ENCODE results near the gene BTBD18. TPM values are rescaled to one million over a fixed set of nuclear protein-coding genes. Genes with fewer than 3 reads are reported as not detected.
A peak's percentile ranks its signal among the peaks of the same experiment; 100 is the strongest.

Gene BTBD18
- total RNA-seq, 1 donor from 2014 or later: not detected

DNA sequence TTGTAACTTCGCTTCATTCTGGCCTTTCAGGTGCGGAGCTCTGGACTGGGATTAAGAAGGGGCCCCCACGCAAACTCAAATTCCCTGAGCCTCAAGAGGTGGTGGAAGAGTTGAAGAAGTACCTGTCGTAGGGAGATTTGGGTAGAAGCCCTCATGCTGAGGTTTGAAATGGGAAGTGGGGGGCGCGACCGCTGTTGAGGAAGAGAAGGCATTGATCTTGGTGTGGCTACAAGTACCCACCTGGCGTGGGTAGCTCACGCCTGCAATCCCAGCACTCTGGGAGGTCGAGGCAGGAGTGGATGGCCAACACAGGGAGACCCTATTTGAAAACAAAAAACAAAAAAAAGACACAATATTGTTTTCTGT, 9.5 kb downstream of the BTBD18 start:
- no peak for DNase-seq
- no peaks in the 10 kb centered on the region for H3K27me3 Mint-ChIP-seq
- intact Hi-C loops (cut with micrococcal nuclease): loop anchor here (1.0 to 5.0 kb wide), 2 partner anchors 13 to 405 kb away; partner anchors contain the start of genes P2RX3 and SSRP1
- ChIA-PET CTCF (interaction anchor here (0.5 to 3.8 kb wide), 4 partner anchors 9 to 58 kb away, joined by 3 to 21 read pairs (median 8); partner anchors contain the start of genes BTBD18, MED19 and TMX2), POLR2A (interaction anchor here (0.7 to 2.9 kb wide), 21 partner anchors 8 to 836 kb away, joined by 3 to 62 read pairs (median 6); partner anchors contain the start of genes BTBD18, CTNND1, MED19 and TMX2)
- H3K9me3 Mint-ChIP-seq: no peaks in the 10 kb centered on the region
- H3K4me3 Mint-ChIP-seq: peak overlapping the region; percentile 96
- TF ChIP-seq, protein P1, sequence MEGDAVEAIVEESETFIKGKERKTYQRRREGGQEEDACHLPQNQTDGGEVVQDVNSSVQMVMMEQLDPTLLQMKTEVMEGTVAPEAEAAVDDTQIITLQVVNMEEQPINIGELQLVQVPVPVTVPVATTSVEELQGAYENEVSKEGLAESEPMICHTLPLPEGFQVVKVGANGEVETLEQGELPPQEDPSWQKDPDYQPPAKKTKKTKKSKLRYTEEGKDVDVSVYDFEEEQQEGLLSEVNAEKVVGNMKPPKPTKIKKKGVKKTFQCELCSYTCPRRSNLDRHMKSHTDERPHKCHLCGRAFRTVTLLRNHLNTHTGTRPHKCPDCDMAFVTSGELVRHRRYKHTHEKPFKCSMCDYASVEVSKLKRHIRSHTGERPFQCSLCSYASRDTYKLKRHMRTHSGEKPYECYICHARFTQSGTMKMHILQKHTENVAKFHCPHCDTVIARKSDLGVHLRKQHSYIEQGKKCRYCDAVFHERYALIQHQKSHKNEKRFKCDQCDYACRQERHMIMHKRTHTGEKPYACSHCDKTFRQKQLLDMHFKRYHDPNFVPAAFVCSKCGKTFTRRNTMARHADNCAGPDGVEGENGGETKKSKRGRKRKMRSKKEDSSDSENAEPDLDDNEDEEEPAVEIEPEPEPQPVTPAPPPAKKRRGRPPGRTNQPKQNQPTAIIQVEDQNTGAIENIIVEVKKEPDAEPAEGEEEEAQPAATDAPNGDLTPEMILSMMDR (IDR thresholded peaks at IDR 0.05): no peak
- H3K36me3 Mint-ChIP-seq (ENCODE audit: low read depth): peaks cover 83% of the 10 kb centered on the region
- H3K4me1 Mint-ChIP-seq: peaks cover 32% of the 10 kb centered on the region
- H3K27ac Mint-ChIP-seq: peak overlapping the region; percentile 98
- no peak for ATAC-seq (ENCODE audit: low read depth)

DNA sequence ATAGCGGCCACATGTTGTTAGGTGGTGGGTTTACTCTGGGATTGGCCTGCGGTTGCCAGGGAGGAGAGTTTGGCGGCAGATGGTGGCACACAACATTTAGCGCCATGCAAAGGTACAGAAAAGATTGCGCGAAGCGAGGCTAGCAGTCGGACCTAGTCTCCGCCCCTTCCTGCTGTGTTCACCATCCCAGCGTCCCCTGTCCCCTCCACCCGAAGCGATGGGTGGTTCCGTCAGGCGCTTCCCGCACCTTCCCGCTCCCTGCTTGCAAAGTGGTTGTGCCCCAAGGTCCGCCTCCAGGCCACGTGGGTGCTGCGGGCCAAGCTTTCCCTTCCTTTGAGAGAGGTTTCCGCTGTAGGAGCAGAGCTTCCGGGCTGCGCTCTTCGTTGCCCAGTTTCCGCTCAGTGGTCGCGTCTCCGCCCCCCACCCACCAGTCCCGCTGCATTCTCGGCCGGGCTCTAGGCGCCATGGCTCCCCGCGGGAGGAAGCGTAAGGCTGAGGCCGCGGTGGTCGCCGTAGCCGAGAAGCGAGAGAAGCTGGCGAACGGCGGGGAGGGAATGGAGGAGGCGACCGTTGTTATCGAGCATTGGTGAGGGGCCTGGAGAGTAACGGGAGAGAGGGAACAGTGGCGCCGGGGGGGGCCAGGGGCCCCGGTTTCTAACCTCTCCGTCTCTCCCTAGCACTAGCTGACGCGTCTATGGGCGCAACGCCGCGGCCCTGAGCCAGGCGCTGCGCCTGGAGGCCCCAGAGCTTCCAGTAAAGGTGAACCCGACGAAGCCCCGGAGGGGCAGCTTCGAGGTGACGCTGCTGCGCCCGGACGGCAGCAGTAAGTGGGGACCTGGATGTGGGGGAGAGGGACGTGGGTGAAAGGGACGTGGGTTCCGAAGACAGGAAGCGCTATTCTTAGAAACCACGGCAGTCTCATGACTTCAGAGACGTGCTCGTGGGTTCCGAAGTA, 10.2 kb downstream of the BTBD18 start, which contains the start of gene SELENOH:
Gene SELENOH (plus strand): TSS at position 360 of the 955 bp plus-strand sequence. CDS start 105 bp downstream, at position 465.
- Mint-ChIP-seq H3K36me3 (ENCODE audit: low read depth) (peaks cover 78% of the 10 kb centered on the region), H3K27me3 (no peaks in the 10 kb centered on the region), H3K9me3 (no peaks in the 10 kb centered on the region), H3K4me3 (peak within 1 kb of the TSS; percentile 96), H3K27ac (peak within 1 kb of the TSS; percentile 98), H3K4me1 (peaks cover 30% of the 10 kb centered on the region)
- ChIA-PET CTCF (interaction anchor here (1.4 to 3.8 kb wide), 3 partner anchors 10 to 59 kb away, joined by 5 to 21 read pairs (median 10); partner anchors contain the start of genes BTBD18, MED19 and TMX2), POLR2A (interaction anchor here (0.7 to 2.9 kb wide), 26 partner anchors 9 to 836 kb away, joined by 3 to 62 read pairs (median 6); partner anchors contain the start of genes BTBD18, CTNND1, MED19 and SSRP1)
- intact Hi-C loops (cut with micrococcal nuclease): loop anchor here (1.0 to 5.0 kb wide), 10 partner anchors 10 to 404 kb away; partner anchors contain the start of genes BTBD18, CTNND1, MED19 and P2RX3
- TF ChIP-seq, protein P1 (IDR thresholded peaks at IDR 0.05): no peak
- ATAC-seq (ENCODE audit: low read depth): peak; percentile 90
- DNase-seq: peak; percentile 84

DNA sequence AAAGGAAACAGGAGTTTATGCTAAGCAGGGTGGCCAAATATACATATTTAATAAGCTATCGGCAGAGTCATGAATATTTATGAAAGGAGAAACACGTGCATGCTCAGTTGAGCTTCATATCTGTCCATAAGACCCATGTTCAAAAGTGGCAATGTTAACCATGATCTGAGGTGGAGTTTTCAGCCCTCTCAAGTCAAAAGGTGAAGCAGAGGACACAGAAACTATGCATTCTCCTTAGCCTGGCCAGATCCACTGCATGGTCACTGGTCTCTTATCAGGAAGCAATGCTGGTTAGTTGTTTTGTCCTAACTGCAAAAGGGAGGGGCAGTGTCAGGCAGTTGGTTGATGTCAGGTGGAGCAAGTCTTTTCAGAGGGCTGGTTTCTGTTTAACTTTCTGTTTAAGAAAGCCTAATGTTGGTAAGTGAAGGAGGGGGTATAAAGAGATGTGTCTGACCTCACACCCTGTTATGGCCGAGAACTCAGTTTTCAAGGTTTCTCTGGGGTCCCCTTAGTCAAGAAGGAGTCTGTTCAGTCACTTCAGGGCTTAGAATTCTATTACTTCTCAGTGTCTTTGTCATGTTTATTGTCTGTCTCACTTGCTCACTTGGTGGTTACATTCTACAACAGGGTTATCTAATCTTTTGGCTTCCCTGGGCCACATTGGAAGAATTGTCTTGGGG, 15.9 kb downstream of the BTBD18 start:
- ChIA-PET POLR2A (interaction anchor here (0.6 kb wide), 1 partner anchor 15 kb away, joined by 3 read pairs; no protein-coding TSS in a partner anchor), CTCF (no interaction called here)
- ATAC-seq (ENCODE audit: low read depth) (no peak), DNase-seq (no peak)
- no peaks in the 10 kb centered on the region for H3K27me3 Mint-ChIP-seq
- H3K27ac Mint-ChIP-seq: no peak overlapping the region
- TF ChIP-seq, protein P1 (IDR thresholded peaks at IDR 0.05): no peak
- H3K36me3 Mint-ChIP-seq (ENCODE audit: low read depth): peaks cover 48% of the 10 kb centered on the region
- H3K4me1 Mint-ChIP-seq: peaks cover 6% of the 10 kb centered on the region
- H3K9me3 Mint-ChIP-seq: no peaks in the 10 kb centered on the region
- intact Hi-C loops (cut with micrococcal nuclease): no loop called here
- H3K4me3 Mint-ChIP-seq: no peak overlapping the region

DNA sequence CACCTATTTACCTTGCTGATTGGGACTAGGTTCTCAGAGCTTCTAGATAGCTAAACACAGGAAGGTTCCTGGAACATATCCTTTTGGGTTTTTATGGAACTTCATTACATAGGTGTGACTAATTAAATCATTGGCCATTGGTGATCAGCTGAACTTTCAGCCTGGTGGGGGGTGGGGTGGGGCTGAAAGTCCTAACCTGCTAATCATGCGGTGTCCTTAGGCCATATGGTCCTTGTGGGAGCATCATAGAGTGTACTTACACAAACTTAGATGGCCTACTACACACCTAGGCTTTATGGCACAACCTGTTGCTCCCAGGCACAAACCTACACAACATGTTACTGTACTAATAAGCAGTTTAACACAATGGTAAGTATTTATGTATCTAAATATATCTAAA, 19.0 kb downstream of the BTBD18 start:
- peaks cover 32% of the 10 kb centered on the region for H3K36me3 Mint-ChIP-seq (ENCODE audit: low read depth)
- H3K4me3 Mint-ChIP-seq: no peak overlapping the region
- H3K9me3 Mint-ChIP-seq: no peaks in the 10 kb centered on the region
- TF ChIP-seq, protein P1 (IDR thresholded peaks at IDR 0.05): no peak
- ChIA-PET POLR2A (interaction anchor here (0.7 kb wide), 1 partner anchor 18 kb away, joined by 3 read pairs; no protein-coding TSS in a partner anchor), CTCF (no interaction called here)
- no peak overlapping the region for H3K27ac Mint-ChIP-seq
- peaks cover 11% of the 10 kb centered on the region for H3K4me1 Mint-ChIP-seq
- H3K27me3 Mint-ChIP-seq: no peaks in the 10 kb centered on the region
- no peak for ATAC-seq (ENCODE audit: low read depth)
- intact Hi-C loops (cut with micrococcal nuclease): no loop called here
- DNase-seq: no peak

All from activated B cell treated with CpG ODN at 0.5 μM for 24 hours (primary cell).